GM21367 (cell line): Measurements from ENCODE around the gene PSG7.
"Not testable (repeated sequence)": the region's sequence is repeated elsewhere in the genome, so short reads cannot be mapped to it uniquely, and the experiment has no call there.

Source experiments
- ATAC-seq: cut with Tn5 transposase; IDR thresholded peaks from one replicate; pipeline ENCODE4 v1.9.1; 2021; ENCODE audit not compliant: unreplicated experiment

PSG7 gene

DNA sequence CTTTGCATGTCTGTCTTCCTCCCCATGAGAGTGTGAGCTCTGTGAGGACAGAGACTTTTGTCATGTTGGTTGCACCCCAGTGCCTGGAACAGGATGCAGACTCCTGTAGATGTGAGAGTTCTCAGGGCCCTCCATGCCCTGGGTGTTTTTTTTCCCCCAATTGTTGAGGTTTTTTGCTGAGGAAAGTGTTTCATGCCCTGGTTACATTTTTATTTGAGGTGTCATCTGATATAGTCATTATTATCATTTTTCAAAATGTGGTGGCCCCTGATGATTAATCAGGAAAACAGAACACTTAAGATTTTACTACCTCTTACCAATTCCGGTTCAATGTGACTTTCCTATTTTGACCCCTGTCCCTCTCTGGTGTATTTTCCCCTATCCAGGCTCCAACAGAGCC lies 20.1 kb downstream of the PSG7 start:
- not testable (repeated sequence) for ATAC-seq

DNA sequence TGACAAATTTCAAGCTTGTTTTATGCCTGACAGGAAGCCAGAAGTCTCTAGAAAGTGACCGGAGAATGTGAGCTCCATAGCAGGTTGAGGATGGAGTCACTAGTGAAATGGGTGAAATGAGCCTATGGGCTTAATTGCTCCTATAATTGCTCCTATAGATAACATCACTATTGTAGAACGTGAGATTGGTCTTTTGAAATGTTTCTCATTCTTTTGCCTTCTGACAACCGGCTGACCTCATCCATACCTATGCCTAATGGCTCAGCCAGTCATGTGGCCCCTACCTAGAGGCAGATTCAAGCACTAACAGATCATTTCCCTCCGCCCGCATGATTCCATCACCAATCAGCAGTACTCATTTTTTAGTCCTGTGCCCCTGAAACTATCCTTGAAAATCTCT lies 23.5 kb downstream of the PSG7 start:
- not testable (repeated sequence) for ATAC-seq

- not testable (repeated sequence) for ATAC-seq
Observed at GRCh38 chr19:42912941-42913340, 24.1 kb downstream of the PSG7 start.

- not testable (repeated sequence) for ATAC-seq
Observed at GRCh38 chr19:42911731-42912130, 25.3 kb downstream of the PSG7 start.

DNA sequence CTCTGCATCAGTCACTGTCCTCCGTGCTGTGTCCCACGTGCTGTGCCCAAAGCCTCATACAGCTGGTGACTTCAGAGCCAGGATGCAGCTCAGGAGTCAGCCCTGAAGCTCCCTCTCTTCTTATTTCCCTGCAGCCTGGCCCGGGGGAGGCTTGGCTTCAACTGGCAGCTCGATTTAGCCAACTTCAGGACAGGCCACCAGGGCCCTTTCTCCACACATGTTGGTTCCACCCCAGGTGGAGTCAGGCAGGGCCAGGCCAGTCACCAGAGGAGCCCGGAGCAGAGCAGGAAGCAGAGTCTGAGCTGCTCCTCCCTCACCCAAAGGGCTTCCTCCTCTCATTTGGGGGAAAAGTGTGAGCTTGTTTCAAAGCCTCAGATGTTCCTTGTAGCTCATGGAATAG lies 30.8 kb downstream of the PSG7 start:
- not testable (repeated sequence) for ATAC-seq

GRCh38 chr19:42900561-42900960 lies 36.4 kb downstream of the PSG7 start:
- not testable (repeated sequence) for ATAC-seq

DNA sequence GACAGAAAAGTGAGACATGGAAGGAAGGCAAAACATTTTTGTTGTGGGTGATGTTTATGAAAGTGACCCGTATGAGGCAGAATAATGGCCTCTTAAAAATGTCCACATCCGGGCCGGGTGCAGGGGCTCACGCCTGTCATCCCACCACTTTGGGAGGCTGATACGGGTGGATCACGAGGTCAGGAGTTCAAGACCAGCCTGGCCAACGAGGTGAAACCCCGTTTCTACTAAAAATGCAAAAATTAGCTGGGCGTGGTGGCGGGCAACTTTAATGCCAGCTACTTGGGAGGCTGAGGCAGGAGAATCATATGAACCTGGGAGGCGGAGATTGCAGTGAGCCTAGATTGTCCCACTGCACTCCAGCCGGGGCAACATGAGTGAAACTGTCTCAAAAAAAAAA lies 37.3 kb downstream of the PSG7 start:
- not testable (repeated sequence) for ATAC-seq

- not testable (repeated sequence) for ATAC-seq
Observed at GRCh38 chr19:42899110-42899509, 37.9 kb downstream of the PSG7 start.

DNA sequence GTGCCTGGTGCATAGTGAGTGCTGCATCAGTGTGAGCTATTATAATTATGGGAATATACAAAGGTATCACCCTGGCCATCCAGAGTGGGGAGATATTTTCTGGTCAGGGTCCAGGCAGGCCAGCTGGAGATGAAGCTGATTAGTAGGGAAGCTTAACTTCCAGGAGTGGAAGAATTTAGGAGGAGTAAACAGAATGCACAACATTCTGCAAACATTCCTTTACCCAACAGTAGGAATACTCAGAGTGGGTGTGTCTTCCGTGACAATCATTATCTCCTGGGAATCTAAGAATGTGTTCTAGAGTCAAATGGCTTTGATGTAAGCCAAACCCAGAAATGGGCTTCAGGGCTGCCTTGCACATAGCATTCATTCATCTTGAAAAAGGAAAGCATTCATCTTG lies 38.4 kb downstream of the PSG7 start:
- not testable (repeated sequence) for ATAC-seq

- not testable (repeated sequence) for ATAC-seq
Observed at GRCh38 chr19:42897729-42898128, 39.3 kb downstream of the PSG7 start.

DNA sequence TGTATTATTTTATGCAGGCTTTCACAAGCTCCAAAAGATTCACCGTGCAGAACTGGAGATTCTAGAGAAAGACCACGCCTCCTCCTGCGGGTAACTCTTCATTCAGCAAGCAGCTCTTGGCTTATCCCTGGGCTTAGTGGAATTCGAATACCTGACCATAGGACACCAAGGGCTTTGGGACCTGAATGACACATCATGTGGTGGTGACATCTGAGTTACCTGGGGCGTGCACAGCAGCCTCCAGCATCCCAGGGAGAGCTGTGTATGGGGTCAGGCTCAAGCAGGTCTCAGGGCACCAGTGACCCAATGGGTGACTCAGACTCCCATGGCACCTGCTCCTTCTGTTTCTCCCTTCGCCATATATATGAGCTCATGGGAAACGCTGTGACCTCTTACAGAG lies 46.6 kb downstream of the PSG7 start:
- not testable (repeated sequence) for ATAC-seq

DNA sequence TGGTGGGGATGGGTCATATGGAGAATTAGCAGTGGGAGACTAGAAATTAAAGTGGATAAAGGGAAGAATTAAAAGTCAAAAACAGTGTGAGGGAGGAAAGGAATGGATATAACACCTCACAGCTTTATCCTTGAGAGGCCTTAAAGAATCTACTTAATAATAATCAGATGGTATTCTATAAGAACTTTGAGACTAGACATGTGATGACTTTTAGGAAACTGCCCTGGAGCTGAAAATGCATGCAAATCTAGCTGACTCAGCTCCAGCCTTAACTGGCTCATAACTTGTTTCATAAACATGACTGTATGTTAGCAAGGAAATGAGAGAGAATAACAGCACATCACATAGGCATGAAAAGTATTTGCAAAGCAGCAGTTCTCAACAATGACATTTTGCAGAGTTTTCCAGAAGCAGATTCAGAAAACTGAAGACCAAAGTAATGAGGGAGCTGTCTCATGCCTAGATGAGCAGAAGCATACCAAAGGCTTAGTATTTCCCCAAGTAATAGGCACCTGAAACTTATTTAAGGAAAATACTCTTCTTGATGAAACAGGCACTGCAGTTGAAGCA lies 49.0 kb downstream of the PSG7 start:
- not testable (repeated sequence) for ATAC-seq

DNA sequence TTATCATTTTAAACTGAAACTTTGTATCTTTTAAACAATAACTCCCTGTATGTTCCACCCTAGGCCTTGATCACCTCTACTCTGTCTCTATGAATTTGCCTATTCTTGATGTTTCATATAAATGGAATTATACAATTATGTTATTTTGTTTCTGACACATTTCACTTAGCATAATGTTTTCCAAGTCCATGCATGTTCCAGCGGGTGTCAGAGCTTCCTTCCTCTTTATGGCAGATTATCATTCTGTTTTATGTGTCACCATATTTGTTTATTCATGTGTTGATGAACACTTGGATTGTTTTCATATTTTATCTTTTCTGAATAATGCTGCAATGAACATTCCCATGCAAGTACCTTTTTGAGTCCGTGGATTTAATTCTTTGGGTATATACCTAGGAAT lies 54.3 kb downstream of the PSG7 start:
- not testable (repeated sequence) for ATAC-seq

GRCh38 chr19:42882010-42882409 lies 55.0 kb downstream of the PSG7 start:
- ATAC-seq: not testable (repeated sequence)

GRCh38 chr19:42881279-42881678 lies 55.7 kb downstream of the PSG7 start:
- not testable (repeated sequence) for ATAC-seq

GRCh38 chr19:42880621-42881020 lies 56.4 kb downstream of the PSG7 start:
- not testable (repeated sequence) for ATAC-seq

- no peak for ATAC-seq
Observed at GRCh38 chr19:42879613-42880012, 57.4 kb downstream of the PSG7 start, which contains the start of gene PSG1. Gene PSG1 (minus strand): TSS chr19:42879713. CDS start chr19:42879581, 132 bp downstream.

DNA sequence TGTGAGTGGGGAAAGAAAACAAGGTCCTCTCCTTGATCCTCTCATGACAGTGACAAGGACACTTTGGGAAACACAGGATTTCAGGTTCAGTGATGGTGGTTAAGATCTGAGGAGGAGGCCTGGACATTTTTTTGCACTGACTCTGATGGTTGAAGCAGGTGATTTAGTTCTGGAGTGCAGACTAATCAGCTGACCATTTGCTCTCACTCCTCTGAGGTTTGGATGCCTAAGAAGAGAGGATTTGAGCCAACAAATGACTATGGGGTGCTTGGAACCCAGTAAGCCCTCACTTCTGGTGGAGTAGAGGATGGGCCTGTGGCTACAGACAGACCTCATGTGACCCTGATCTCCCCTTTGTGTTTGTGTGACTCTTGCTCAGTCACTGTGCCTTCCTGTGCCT lies 60.4 kb downstream of the PSG7 start:
- ATAC-seq: not testable (repeated sequence)

DNA sequence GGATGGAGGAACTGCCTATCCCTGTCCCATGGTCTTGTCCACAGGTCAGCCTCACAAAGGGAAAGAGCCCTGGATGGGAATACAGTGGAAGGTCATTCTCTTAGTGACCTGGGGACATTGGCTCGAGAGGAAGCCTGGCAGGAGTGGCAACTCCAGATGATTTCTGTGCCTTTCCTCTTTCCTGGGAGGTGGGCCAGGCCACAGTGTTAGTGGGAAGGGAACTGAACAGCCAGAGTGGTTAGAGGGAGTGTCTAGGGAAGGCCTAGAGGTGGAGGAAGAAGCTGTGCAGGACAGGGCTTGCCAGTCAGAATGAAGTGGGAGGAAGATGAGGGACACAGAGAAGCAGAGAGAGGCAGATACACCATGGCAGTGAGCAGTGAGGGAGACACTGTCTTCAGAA lies 61.1 kb downstream of the PSG7 start:
- ATAC-seq: not testable (repeated sequence)

DNA sequence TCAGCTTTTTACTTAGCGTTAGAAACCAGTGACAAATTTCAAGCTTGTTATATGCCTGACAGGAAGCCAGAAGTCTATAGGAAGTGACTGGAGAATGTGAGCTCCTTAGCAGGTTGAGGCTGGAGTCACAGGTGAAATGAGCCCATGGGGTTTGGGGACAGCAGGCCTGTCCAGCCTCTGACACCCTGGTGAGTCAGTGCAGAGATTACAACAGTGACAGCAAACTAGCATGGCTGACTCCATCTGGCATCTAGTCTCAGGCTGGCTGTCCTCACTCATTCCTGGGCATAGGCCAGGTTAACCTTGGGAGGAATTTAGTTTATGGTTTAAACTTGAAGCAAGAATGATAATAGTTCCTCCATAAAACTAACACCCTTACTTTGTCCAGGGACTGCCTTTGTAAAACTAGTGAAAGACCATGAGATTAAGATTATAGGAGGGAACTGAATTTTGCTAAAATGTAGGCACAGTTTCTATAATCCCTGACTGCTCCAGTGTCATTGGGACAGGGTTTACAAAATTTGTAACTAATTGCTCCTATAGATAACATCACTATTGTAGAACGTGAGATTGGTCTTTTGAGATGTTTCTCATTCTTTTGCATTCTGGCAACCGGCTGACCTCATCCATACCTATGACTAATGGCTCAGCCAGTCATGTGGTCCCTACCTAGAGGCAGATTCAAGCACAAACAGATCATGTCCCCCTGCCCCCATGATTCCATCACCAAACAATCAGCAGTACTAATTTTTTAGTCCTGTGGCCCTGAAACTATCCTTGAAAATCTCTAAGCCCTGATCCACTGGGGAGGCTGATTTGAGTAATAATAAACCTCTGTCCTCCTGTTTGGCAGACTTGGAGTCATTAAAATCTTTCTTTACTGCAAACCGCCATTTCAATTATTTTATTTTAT lies 61.9 kb downstream of the PSG7 start:
- ATAC-seq: not testable (repeated sequence)

DNA sequence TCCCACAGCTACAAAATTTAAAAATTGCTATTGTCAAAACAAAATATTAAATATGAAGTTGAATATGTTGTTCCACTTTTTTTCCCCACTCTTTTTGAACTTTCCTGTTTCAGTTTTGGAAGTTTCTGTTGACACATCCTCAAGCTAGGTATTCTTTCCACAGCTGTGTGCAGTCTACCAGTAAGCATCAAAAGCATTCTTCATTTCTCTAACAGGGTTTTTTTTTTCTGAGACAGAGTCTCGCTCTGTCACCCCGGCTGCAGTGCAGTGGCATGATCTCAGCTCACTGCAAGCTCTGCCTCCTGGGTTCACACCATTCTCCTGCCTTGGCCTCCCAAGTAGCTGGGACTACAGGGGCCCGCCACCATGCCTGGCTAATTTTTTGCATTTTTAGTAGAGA lies 62.9 kb downstream of the PSG7 start:
- ATAC-seq: not testable (repeated sequence)
